Left ventricle myocardium inferior (tissue), 1 donor: ENCODE data around the gene SGF29. TPM values are rescaled to one million over a fixed set of nuclear protein-coding genes. Genes with fewer than 3 reads are reported as not detected.

Experiments used
- DNase-seq: peaks from one replicate; pipeline ENCODE4 v3.0.0-alpha.2; 2020
- H3K27ac ChIP-seq: fragments of 200-600 bp; replicated peaks from 2 replicates; pipeline ENCODE4 v1.8.0; 2021
- H3K27me3 ChIP-seq: fragments of 200-600 bp; 2 replicates; pipeline ENCODE4 v1.8.0; 2021; ENCODE audit warnings: low read depth
- H3K36me3 ChIP-seq: fragments of 200-600 bp; 2 replicates; pipeline ENCODE4 v1.8.0; 2021
- H3K4me1 ChIP-seq: fragments of 200-600 bp; 2 replicates; pipeline ENCODE4 v1.8.0; 2021
- H3K4me3 ChIP-seq: fragments of 200-600 bp; 2 replicates; pipeline ENCODE4 v1.8.0; 2021; ENCODE audit warnings: mild to moderate bottlenecking, moderate library complexity
- H3K9me3 ChIP-seq: fragments of 200-600 bp; replicated peaks from 2 replicates; pipeline ENCODE4 v1.8.0; 2021
- intact Hi-C: fragments of 100-400 bp; cut with micrococcal nuclease; formaldehyde crosslinking; loops from one replicate; pipeline ENCODE4 v1.11.0; 2022
- long read RNA-seq: library from polyadenylated mRNA; unstranded; transcript quantifications from one replicate; pipeline ENCODE4 v2.0.0, GENCODE V29; 2021
- total RNA-seq: library from RNA; stranded (reverse); fragmentation: NEBNext Ultra II Directional; extraction: Animal tissue kit (Norgen Biotek cat#: 25700); gene quantifications from one replicate; pipeline ENCODE4 v1.2.1, GENCODE V29; 2021
- TF ChIP-seq, protein P1 (sequence below): fragments of 200-600 bp; IDR thresholded peaks from 2 replicates; pipeline ENCODE4 v1.8.0; 2021; ENCODE audit warnings: antibody characterized with exemption, mild to moderate bottlenecking, borderline replicate concordance
- donor health status: DM: no; HTN: yes; CAD: no; lungs with severe emphysema.

The SGF29 gene
- total RNA-seq, result 16.5 TPM
- long read RNA-seq, transcript SGF29-201 (10 exons, 1,153 nt), result major isoform, 9 of 17 reads
- long read RNA-seq, partial matches to known transcripts, result 2 of 17 reads
- long read RNA-seq, other reads (novel, unspliced or antisense), result 6 of 17 reads

DNA sequence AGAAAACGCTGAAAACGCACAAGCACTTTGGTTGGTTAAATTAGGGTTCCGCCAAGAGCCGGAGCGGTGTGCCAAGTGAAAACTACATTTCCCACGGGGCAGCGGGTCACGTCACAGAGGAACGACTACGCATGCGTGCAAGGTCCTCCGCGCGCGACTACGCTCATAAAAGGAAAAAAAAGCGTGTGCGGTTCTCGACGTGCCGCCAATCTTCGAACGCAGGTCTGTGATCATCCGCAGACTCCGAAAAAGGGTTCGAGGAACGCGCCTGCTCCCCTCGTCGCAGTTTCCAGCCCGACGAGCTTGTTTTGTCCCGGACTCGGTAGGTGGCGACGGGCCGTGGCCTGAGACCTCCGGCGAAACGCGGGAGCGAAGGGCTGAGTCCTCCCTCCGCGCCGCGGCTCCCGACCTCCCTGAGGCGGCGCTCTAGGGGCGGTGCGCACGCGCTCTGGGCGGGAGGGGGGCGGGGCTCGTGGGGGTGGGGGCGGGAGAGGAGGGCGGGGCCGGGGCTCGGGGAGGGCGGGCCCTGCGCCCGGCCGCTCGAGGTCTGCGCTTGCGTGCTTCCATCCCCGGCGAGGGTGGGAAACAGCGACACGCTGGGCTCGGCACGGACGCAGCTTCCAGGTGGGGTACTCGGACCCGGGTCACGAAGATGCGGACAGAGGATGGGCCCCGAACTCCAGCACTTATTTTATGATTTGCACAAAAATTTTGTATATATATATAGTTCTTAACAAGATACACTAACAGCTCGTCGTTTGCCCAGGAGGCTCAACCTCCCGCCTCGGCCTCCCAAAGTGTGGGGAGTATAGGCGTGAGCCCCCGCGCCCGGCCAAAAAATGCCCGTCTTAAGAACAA, at the start of gene SGF29:
SGF29 (plus strand) TSS at position 145 of the 858 bp plus-strand sequence. CDS start 27,150 bp downstream, outside the sequence.
- TF ChIP-seq, protein P1, sequence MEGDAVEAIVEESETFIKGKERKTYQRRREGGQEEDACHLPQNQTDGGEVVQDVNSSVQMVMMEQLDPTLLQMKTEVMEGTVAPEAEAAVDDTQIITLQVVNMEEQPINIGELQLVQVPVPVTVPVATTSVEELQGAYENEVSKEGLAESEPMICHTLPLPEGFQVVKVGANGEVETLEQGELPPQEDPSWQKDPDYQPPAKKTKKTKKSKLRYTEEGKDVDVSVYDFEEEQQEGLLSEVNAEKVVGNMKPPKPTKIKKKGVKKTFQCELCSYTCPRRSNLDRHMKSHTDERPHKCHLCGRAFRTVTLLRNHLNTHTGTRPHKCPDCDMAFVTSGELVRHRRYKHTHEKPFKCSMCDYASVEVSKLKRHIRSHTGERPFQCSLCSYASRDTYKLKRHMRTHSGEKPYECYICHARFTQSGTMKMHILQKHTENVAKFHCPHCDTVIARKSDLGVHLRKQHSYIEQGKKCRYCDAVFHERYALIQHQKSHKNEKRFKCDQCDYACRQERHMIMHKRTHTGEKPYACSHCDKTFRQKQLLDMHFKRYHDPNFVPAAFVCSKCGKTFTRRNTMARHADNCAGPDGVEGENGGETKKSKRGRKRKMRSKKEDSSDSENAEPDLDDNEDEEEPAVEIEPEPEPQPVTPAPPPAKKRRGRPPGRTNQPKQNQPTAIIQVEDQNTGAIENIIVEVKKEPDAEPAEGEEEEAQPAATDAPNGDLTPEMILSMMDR, result peak; percentile 45
- intact Hi-C loops, result loop anchor here (10.0 kb wide), 1 partner anchor 59 kb away; the partner anchor contains the start of genes APOBR and CLN3
- peak; percentile 92 for DNase-seq
- Histone ChIP-seq H3K4me1 (peaks cover 20% of the 10 kb centered on the region), H3K4me3 (peak within 1 kb of the TSS; percentile 68), H3K27ac (peak within 1 kb of the TSS; percentile 94), H3K9me3 (no peaks in the 10 kb centered on the region), H3K36me3 (peaks cover 10% of the 10 kb centered on the region), H3K27me3 (no peaks in the 10 kb centered on the region)

DNA sequence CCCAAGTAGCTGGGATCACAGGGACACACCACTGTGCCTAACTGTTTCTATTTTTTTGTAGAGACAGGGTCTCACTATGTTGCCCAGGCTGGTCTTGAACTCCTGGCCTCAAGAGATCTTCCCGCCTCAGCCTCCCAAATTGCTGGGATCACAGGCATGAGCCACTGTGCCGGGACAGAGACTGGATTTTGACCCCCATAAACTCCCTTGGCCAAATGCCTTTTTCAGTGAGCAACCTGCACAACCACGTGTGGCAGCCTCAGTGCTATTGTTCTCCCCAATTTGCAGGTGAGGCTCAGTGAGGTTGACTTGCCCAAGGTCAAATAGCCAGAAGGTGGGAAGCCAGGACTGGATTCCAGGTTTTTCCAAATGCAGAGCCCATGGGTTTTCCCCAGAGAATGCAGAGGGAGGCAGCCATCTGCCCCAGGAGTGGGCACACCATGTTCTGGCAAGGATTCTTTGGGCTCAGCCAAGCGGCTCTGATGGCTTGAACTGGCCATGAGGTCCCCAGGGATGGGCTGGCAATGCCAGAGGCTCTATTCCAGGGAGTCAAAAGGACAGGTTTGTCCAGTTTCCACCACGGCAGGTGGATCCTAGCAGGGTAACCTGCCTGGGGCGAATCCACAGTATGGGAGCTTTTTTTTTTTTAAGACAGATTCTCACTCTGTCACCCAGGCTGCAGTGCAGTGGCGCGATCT, 48.9 kb upstream of the SGF29 start:
- intact Hi-C loops, result no loop called here
- TF ChIP-seq, protein P1, result no peak
- no peak for DNase-seq
- no peaks in the 10 kb centered on the region for H3K36me3 ChIP-seq
- peaks cover 61% of the 10 kb centered on the region for H3K27me3 ChIP-seq
- H3K4me1 ChIP-seq, result no peaks in the 10 kb centered on the region
- no peak overlapping the region for H3K27ac ChIP-seq
- H3K9me3 ChIP-seq, result no peaks in the 10 kb centered on the region
- no peak overlapping the region for H3K4me3 ChIP-seq

DNA sequence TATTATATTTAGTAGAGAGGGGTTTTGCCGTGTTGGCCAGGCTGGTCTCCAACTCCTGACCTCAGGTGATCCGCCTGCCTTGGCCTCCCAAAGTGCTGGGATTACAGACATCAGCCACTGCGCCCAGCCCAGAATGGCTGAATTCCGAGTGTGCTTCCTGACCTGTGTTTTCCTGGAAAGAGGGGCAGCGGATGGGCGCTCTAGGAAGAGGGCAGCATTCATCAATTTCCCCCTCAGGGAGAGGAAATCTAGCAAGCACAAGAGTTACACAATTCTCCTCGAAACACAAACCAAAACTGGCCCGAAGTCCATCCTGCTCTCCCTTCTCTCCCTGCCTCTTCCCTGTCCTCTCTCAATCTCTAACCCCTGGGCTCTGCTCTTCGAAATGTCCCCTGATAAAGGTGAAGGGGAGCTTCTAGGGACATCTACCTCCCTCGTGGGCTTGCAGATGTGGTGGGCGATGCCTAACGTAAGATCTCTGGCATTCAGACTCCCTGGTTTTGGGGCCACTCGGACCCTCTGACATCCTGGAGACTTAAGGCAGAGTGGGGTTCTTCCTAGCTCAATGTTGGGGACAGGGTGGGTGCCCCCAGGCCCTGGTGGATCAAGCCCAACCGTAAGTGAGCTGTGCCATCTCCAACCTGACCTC, 48.1 kb upstream of the SGF29 start:
- H3K9me3 ChIP-seq, result no peaks in the 10 kb centered on the region
- no peaks in the 10 kb centered on the region for H3K4me1 ChIP-seq
- TF ChIP-seq, protein P1, result no peak
- H3K36me3 ChIP-seq, result no peaks in the 10 kb centered on the region
- peaks cover 61% of the 10 kb centered on the region for H3K27me3 ChIP-seq
- H3K27ac ChIP-seq, result no peak overlapping the region
- DNase-seq, result no peak
- H3K4me3 ChIP-seq, result no peak overlapping the region
- intact Hi-C loops, result no loop called here

DNA sequence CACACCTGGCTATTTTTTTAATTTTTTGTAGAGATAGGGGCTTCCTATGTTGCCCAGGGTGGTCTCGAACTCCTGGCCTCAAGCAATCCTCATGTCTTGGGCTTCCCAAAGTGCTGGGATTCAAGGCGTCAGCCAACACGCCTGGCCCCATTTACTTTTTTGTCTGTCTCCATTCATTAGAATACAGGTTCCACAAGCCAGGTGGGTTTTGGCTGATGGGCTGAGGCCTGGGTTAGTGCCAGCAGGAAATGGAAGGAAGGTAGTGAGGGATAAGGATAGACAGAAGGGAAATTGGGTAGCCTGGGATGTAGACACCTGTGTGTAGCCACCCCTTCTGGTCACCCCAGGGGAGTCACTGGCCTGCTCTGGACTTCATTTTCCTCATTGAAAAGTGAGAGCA, 42.7 kb upstream of the SGF29 start:
- TF ChIP-seq, protein P1, result no peak
- no peak for DNase-seq
- Histone ChIP-seq H3K4me1 (no peaks in the 10 kb centered on the region), H3K27ac (no peak overlapping the region), H3K27me3 (peaks cover 25% of the 10 kb centered on the region), H3K9me3 (no peaks in the 10 kb centered on the region), H3K4me3 (no peak overlapping the region), H3K36me3 (no peaks in the 10 kb centered on the region)
- intact Hi-C loops, result no loop called here
